Right atrium auricular region (tissue), 2 donors: ENCODE data around the gene PTTG2. TPM values are rescaled to one million over a fixed set of nuclear protein-coding genes. Genes with fewer than 3 reads are reported as not detected.

ENCODE experiments used
- DNase-seq: peaks from one replicate; pipeline ENCODE4 v3.0.0-alpha.2; 2019; ENCODE audit warnings: low spot score
- H3K27ac ChIP-seq, 2 donors: fragments of 200-600 bp; sonication (generic); 1 replicate in 1 of 2; 2 replicates in 1 of 2; pipeline ENCODE4 v1.5.1; 2016 to 2019
- H3K27me3 ChIP-seq, 2 donors: fragments of 200-600 bp; sonication (generic); one replicate each; pipeline versions ENCODE4 v1.5.1 to v1.6.0; 2017 to 2019
- H3K36me3 ChIP-seq: fragments of 200-600 bp; sonication (generic); one replicate; pipeline ENCODE4 v1.5.1; 2016
- H3K4me1 ChIP-seq, 2 donors: fragments of 200-600 bp; sonication (generic); one replicate each; pipeline versions ENCODE4 v1.5.1 to v1.6.0; 2017 to 2019
- H3K4me3 ChIP-seq, 2 donors: fragments of 200-600 bp; sonication (generic); 1 replicate in 1 of 2; 2 replicates in 1 of 2; pipeline ENCODE4 v1.5.1; 2017 to 2019; ENCODE audit warnings: mild to moderate bottlenecking in 1 of 2, moderate library complexity in 1 of 2
- H3K9me3 ChIP-seq, 2 donors: fragments of 200-600 bp; sonication (generic); one replicate each; pipeline ENCODE4 v1.5.1; 2019
- CTCF ChIP-seq, 2 donors: fragments of 200-600 bp; sonication (generic); IDR thresholded peaks; one replicate each; pipeline ENCODE4 v1.5.1; 2019; ENCODE audit warnings: antibody characterized with exemption in 2 of 2
- total RNA-seq, 2 donors: library from RNA; depleted of rRNA; stranded (reverse); fragments of >200 nt; gene quantifications; one replicate each; pipeline ENCODE4 v1.1.0, GENCODE V29; 2016

Gene PTTG2
- total RNA-seq, 2 donors from 2014 or later: 3.6 TPM; not detected in 1

GRCh38 chr4:37981844-37982720 lies 21.9 kb downstream of the PTTG2 start:
- Histone ChIP-seq H3K4me1 (peaks cover 0 to 69% of the 10 kb centered on the region in 2 donors), H3K4me3 (no peak overlapping the region), H3K36me3 (no peaks in the 10 kb centered on the region), H3K27ac (peak overlapping the region; percentile 60 to 62), H3K27me3 (no peaks in the 10 kb centered on the region), H3K9me3 (no peaks in the 10 kb centered on the region)
- DNase-seq: no peak
- TF ChIP-seq CTCF (IDR thresholded peaks at IDR 0.05): no peak

- H3K27me3 ChIP-seq: no peaks in the 10 kb centered on the region
- no peaks in the 10 kb centered on the region for H3K9me3 ChIP-seq
- no peak overlapping the region for H3K4me3 ChIP-seq
- H3K36me3 ChIP-seq: no peaks in the 10 kb centered on the region
- no peak for DNase-seq
- peaks cover 0 to 75% of the 10 kb centered on the region in 2 donors for H3K4me1 ChIP-seq
- no peak for TF ChIP-seq CTCF (IDR thresholded peaks at IDR 0.05)
- peak overlapping the region; percentile 60 to 62 for H3K27ac ChIP-seq
These were observed 22.5 kb downstream of the PTTG2 start for GRCh38 chr4:37982736-37983135.

GRCh38 chr4:37983951-37984350 lies 23.8 kb downstream of the PTTG2 start:
- H3K27ac ChIP-seq: peak overlapping the region in 1 of 2 donors; percentile 62
- peaks cover 0 to 77% of the 10 kb centered on the region in 2 donors for H3K4me1 ChIP-seq
- H3K4me3 ChIP-seq: no peak overlapping the region
- no peak for TF ChIP-seq CTCF (IDR thresholded peaks at IDR 0.05)
- H3K36me3 ChIP-seq: no peaks in the 10 kb centered on the region
- H3K9me3 ChIP-seq: no peaks in the 10 kb centered on the region
- H3K27me3 ChIP-seq: no peaks in the 10 kb centered on the region
- no peak for DNase-seq

GRCh38 chr4:37985730-37986275 lies 25.6 kb downstream of the PTTG2 start:
- Histone ChIP-seq H3K27ac (no peak overlapping the region), H3K4me3 (no peak overlapping the region), H3K36me3 (no peaks in the 10 kb centered on the region), H3K4me1 (peaks cover 0 to 78% of the 10 kb centered on the region in 2 donors), H3K27me3 (no peaks in the 10 kb centered on the region), H3K9me3 (no peaks in the 10 kb centered on the region)
- no peak for DNase-seq
- TF ChIP-seq CTCF (IDR thresholded peaks at IDR 0.05): no peak

GRCh38 chr4:37988670-37989069 lies 28.5 kb downstream of the PTTG2 start:
- H3K4me3 ChIP-seq: no peak overlapping the region
- no peaks in the 10 kb centered on the region for H3K27me3 ChIP-seq
- H3K27ac ChIP-seq: peak overlapping the region; percentile 77 to 78
- H3K4me1 ChIP-seq: peaks cover 0 to 70% of the 10 kb centered on the region in 2 donors
- no peak for DNase-seq
- no peaks in the 10 kb centered on the region for H3K36me3 ChIP-seq
- TF ChIP-seq CTCF (IDR thresholded peaks at IDR 0.05): no peak
- no peaks in the 10 kb centered on the region for H3K9me3 ChIP-seq
